ENCODE measurements around the gene RASGEF1C.

GRCh38 chr5:180090769-180091546, 118.1 kb downstream of the RASGEF1C start:
- TF ChIP-seq CTCF (IDR thresholded peaks at IDR 0.05) (no peak), EP300 (IDR thresholded peaks at IDR 0.05) (no peak)
